PFSK-1 (cell line): ENCODE data around the gene RHBDD1.

Experiments
- FOXP2 ChIP-seq: optimal IDR thresholded peaks from 2 replicates; pipeline ENCODE3; 2011; ENCODE audit warnings: borderline replicate concordance, control low read depth, inconsistent platforms; ENCODE audit not compliant: insufficient read depth; ENCODE audit errors: extremely low read length, extremely low read depth
- POLR2AphosphoS5 ChIP-seq: IDR thresholded peaks from 2 replicates; pipeline ENCODE4 v1.6.1; 2012; ENCODE audit warnings: low read depth, mild to moderate bottlenecking, control low read depth, low read length, moderate library complexity
- SIN3A ChIP-seq: IDR thresholded peaks from 2 replicates; pipeline ENCODE4 v1.6.1; 2012; ENCODE audit warnings: mild to moderate bottlenecking, low read length, moderate library complexity, borderline replicate concordance; ENCODE audit not compliant: insufficient read depth
- TAF1 ChIP-seq: IDR thresholded peaks from 2 replicates; pipeline ENCODE4 v1.6.1; 2012; ENCODE audit warnings: low read length, control low read depth, borderline replicate concordance; ENCODE audit not compliant: insufficient read depth
- TF ChIP-seq, protein P1 (sequence below), 2 experiments: IDR thresholded peaks; 2 replicates each; pipeline versions ENCODE4 v1.6.1 to v1.8.0; 2011 to 2012; ENCODE audit warnings: low read depth in 2 of 2, low read length in 2 of 2, control low read depth in 1 of 2, inconsistent platforms in 1 of 2, mild to moderate bottlenecking in 1 of 2, moderate library complexity in 1 of 2; ENCODE audit not compliant: insufficient read depth in 1 of 2

Gene RHBDD1

GRCh38 chr2:226983895-226984749, 148.3 kb downstream of the RHBDD1 start:
- TF ChIP-seq SIN3A, result no peak
- TF ChIP-seq, protein P1, sequence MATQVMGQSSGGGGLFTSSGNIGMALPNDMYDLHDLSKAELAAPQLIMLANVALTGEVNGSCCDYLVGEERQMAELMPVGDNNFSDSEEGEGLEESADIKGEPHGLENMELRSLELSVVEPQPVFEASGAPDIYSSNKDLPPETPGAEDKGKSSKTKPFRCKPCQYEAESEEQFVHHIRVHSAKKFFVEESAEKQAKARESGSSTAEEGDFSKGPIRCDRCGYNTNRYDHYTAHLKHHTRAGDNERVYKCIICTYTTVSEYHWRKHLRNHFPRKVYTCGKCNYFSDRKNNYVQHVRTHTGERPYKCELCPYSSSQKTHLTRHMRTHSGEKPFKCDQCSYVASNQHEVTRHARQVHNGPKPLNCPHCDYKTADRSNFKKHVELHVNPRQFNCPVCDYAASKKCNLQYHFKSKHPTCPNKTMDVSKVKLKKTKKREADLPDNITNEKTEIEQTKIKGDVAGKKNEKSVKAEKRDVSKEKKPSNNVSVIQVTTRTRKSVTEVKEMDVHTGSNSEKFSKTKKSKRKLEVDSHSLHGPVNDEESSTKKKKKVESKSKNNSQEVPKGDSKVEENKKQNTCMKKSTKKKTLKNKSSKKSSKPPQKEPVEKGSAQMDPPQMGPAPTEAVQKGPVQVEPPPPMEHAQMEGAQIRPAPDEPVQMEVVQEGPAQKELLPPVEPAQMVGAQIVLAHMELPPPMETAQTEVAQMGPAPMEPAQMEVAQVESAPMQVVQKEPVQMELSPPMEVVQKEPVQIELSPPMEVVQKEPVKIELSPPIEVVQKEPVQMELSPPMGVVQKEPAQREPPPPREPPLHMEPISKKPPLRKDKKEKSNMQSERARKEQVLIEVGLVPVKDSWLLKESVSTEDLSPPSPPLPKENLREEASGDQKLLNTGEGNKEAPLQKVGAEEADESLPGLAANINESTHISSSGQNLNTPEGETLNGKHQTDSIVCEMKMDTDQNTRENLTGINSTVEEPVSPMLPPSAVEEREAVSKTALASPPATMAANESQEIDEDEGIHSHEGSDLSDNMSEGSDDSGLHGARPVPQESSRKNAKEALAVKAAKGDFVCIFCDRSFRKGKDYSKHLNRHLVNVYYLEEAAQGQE (IDR thresholded peaks at IDR 0.05; ENCODE audit: insufficient read depth in 1 of 2, low read depth in 2 of 2, low read length in 2 of 2), result no peak

DNA sequence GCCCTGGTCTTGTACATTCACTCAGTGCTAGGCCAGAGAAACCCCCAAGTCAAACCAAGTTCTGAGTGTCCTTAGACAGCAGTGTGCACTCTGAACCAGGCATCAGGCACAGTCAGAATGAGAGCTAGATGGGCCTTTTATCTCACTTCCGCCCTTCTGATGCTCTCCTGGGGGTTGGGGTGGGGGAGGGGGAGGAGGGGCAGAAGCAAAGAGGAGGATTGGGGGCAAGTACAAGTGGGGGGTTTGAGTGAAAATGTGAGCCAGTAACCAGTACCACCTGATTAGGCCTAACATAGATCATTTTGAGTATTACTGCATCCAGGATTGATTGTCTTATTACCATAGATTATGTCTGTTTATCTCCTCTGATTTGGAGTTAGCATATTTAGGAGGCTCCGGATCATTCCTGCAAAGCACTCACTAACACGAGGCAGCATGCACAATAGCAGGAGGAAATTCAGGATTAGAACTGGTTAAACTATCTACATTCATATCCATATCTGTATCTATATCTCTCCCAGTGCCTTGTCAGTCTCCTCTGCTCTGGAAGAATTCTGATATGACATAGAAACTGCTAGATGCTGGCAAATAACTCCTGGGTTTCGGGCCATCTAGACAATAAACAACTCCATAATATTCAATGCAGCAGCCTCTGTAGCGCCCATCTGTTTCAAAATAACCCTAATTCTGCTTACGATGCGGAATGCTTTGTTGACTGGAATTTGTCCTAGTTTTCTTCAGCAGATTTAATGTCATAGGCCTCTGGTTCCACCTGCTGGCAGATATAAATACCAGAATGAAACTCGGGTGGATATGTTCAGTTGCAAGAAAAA, 149.1 kb downstream of the RHBDD1 start:
- TF ChIP-seq POLR2AphosphoS5 (no peak), TAF1 (no peak)
- TF ChIP-seq, protein P1 (IDR thresholded peaks at IDR 0.05; ENCODE audit: insufficient read depth in 1 of 2, low read depth in 2 of 2, low read length in 2 of 2), result no peak

- TF ChIP-seq POLR2AphosphoS5 (no peak), TAF1 (no peak), FOXP2 (no peak), SIN3A (no peak)
- TF ChIP-seq, protein P1 (IDR thresholded peaks at IDR 0.05; ENCODE audit: insufficient read depth in 1 of 2, low read depth in 2 of 2, low read length in 2 of 2), result no peak
Observed at GRCh38 chr2:226985583-226985946, 149.7 kb downstream of the RHBDD1 start.

DNA sequence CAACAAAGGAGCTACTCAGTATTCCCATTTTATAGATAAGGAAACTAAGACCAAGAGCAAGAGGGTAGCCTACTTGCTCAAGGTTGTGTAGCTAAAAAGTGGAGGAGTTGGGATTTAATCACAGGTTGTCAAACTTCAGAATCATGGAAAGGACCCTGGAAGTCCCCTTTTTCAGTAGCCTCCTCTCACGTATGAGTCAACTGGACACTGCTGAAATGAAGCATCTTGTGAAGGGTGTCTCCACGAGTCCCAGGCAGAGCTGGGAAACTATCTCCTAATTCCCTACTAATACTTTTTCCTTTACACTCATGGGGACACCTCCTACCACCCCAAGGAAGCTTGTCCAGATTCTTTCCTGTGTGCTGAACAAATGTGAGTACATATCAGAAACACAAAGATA, 155.8 kb downstream of the RHBDD1 start:
- TF ChIP-seq TAF1 (no peak), FOXP2 (no peak), POLR2AphosphoS5 (no peak), SIN3A (no peak)
- TF ChIP-seq, protein P1 (IDR thresholded peaks at IDR 0.05; ENCODE audit: insufficient read depth in 1 of 2, low read depth in 2 of 2, low read length in 2 of 2), result no peak
